ENCODE results near the gene ATP5MC2.

DNA sequence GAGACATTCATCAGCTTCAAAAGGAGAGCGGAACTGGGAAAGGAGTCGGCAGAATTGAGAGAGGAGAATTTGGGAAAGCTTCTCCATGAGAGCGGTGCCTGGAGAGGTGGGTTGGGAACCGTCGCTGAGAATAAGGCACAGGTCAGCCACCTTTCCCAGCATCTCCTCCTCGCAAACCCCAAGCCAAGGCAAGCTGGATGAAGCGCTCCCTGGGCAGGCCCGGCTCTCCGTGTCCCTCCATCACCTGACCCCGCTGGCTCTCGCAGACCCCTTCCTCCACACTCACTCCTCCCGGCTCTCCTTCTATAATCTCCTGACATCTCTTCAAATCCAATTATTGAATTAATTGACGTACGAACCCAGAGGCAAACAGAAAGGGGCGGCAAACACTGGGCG lies 18.9 kb upstream of the ATP5MC2 start:
- TF ChIP-seq, protein P1, sequence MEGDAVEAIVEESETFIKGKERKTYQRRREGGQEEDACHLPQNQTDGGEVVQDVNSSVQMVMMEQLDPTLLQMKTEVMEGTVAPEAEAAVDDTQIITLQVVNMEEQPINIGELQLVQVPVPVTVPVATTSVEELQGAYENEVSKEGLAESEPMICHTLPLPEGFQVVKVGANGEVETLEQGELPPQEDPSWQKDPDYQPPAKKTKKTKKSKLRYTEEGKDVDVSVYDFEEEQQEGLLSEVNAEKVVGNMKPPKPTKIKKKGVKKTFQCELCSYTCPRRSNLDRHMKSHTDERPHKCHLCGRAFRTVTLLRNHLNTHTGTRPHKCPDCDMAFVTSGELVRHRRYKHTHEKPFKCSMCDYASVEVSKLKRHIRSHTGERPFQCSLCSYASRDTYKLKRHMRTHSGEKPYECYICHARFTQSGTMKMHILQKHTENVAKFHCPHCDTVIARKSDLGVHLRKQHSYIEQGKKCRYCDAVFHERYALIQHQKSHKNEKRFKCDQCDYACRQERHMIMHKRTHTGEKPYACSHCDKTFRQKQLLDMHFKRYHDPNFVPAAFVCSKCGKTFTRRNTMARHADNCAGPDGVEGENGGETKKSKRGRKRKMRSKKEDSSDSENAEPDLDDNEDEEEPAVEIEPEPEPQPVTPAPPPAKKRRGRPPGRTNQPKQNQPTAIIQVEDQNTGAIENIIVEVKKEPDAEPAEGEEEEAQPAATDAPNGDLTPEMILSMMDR (IDR thresholded peaks at IDR 0.05): no peak
- no peak for TF ChIP-seq ZFX (IDR thresholded peaks at IDR 0.05; ENCODE audit: borderline replicate concordance)
